Adipose tissue (tissue), 3 donors: ENCODE measurements around the gene PTPN20. TPM values are rescaled to one million over a fixed set of nuclear protein-coding genes. Genes with fewer than 3 reads are reported as not detected.

Experiments used
- H3K27ac ChIP-seq: one replicate; pipeline ENCODE4 v1.5.1; 2013; ENCODE audit warnings: low read depth, low read length
- WGBS, 3 donors: extraction: QIAGEN DNeasy Blood & Tissue Kit; methylation state at CpG; one replicate each; pipeline ENCODE4 v1.1.7; 2013; 5-methylcytosine and 5-hydroxymethylcytosine counted together
- polyA plus RNA-seq, 3 donors: library from polyadenylated mRNA; stranded (reverse); fragments of 200-250 nt; gene quantifications; one replicate each; pipeline ENCODE4 v1.2.3, GENCODE V29; 2013
- donor health status: healthy with polysubstance abuse.
- donor health status: Bipolar disorder and iron deficiency.
- donor health status: healthy.

PTPN20 gene
- polyA plus RNA-seq, 3 donors: 0.34 to 1.3 (median 0.45) TPM

DNA sequence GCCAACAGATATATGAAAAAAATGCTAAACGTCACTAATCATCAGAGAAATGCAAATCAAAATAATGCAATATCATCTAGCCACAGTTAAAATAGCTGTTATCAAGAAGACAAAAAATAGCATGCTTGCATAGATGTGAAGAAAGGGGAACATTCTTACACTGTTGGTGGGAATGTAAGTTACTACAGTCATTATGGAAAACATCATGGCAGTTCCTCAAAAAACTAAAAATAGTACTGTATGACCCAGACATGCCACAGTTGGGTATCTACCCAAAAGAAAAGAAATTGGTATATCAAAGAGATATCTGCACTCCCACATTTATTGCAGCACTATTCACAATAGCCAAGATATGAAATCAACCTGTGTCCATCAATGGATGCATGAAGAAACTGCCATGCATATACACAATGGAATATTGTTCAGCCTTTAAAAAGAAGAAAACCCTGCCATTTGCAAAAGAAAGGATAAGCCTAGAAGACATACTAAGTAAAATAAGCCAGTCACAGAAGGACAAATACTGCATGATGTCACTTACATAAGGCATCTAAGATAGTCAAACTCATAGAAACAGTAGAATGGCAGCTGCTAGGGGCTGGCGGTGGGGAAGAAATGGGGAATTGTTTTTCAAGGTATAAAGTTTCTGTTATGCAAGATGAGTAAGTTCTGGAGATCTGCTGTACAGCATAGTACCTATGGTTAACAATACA lies 107.0 kb downstream of the PTPN20 start:
- WGBS, 3 donors: 86 to 90% (median 90%) methylated on average over 2 of the region's 2 CpGs
- no peak overlapping the region for H3K27ac ChIP-seq

DNA sequence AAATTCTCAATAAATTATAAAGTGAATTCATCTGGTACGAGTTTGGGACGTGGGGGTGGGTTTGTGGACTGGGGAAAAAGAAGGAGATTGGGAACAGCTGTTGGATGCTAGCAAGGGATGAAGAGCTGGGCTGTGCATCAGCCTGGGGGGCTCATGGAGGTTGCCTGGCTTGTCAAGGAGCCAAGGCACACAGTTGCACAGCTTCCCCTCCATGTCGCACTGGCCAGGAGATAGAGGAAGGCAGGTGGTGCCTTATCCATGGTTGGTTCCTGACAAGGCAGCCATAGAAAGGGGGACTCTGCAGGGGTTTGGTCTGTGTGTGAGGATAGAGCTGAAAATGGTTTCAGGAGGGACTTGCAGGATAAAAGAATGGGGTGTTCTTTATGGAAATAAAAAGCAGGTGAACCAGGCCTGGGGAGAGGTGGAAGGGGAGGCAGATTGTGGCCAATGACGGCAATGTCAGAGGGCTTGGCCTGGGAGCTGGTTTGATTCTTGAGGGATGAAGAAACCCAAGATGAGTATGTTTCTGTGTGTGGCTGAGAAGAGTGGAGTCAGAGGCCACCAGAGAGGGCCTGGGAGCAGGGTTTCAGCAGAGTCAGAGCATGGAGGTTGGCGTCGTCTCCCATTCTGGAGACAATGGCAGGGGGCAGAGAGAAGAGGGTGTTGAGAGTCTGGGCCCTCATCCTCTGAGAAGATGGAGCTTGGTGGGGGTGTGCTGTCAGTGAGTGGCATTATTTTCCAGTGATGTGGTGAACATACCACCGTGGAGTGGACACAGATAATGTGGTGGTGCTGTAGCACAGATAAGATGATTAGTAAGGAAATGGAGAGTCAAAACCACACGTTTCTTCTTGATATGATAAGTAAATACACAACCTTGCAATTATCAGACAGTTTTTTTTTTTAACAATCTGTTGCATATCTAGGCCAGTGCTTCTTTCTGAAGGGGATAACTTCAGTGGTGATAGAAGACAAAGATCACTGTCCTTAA lies 108.2 kb downstream of the PTPN20 start:
- H3K27ac ChIP-seq: no peak overlapping the region
- 69 to 78% (median 72%) methylated on average over 8 of the region's 8 CpGs for WGBS, 3 donors

DNA sequence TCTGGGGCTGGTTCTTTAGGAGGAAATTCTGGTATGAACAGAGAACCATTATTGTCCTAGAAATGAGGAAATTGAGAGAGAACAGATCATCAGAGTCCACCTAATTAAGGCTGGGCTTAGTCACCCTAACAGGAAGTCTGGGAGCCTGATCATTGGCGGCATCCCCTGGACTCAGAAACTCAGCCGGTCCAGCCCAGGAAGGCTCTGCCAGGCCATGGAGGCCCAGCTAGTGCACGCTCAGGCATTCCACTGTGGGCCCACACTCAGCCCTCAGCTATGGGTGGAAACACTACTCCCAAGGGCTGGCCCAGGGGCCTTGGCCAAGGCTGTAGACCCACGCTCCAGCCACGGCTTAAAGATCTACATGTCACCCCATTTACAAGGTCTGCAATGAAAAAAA lies 109.2 kb downstream of the PTPN20 start:
- WGBS, 3 donors: 69 to 88% (median 78%) methylated on average over 5 of the region's 5 CpGs
- H3K27ac ChIP-seq: no peak overlapping the region

DNA sequence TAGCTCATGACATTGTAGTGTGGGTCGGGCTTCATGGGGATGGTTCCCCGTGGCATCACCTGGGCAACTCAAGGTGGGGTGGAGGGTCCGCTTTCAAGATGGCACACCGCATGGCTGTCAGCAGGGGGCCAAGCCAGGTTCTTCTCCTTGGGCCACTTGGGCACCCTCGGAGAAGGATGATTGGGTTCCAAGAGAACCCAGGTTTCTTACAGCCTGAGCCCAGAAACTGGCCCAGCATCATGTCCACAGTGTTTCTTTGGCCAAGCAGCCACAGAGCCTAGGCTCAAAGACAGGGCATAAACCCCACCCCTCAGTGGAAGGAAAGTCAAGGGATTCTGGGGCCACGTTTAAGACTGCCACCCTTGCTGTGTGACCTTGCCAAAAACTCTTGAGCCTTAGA lies 110.6 kb downstream of the PTPN20 start:
- no peak overlapping the region for H3K27ac ChIP-seq
- 86 to 94% (median 92%) methylated on average over 6 of the region's 6 CpGs for WGBS, 3 donors

DNA sequence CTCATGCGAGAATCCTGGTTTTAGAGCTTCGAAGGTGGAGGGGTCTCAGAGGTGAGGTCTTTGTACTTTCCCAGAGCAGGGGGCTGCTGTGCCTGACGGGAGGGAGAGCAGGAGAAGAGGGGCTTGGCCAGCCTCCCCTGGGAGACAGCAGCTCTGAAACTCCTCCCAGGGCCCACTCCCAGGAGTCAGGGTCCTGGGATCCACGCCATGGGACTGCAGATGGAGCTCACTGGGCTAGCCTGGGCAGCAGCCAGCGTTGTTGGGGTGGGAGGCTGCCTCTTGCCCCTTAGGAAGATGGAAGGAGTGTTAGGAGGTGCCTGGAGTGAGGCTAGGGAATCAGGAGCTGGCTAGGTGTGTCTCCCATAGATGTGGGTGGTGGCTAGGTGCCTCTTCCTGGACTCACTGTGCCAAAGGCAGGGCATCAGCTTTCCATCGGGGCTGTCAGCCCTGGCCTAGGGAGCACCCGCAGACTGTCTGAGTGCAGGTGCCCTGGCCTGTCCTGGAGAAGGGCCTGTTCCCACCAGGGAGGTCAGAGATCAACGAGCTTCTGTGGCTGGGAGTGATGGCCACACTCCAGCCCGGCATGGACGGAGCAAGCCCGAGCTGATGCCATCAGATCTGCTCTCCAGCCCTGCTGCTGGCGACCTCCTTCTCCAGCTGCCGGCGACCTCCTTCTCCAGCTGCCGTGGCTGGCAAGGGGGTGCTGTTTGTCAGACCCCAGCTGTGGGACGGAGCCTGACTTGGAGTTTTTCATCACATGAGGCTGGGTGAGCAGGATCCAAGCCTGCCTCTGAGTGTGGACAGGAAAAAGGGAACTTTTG lies 111.3 kb downstream of the PTPN20 start:
- H3K27ac ChIP-seq: no peak overlapping the region
- 76 to 79% (median 76%) methylated on average over 16 of the region's 16 CpGs for WGBS, 3 donors

DNA sequence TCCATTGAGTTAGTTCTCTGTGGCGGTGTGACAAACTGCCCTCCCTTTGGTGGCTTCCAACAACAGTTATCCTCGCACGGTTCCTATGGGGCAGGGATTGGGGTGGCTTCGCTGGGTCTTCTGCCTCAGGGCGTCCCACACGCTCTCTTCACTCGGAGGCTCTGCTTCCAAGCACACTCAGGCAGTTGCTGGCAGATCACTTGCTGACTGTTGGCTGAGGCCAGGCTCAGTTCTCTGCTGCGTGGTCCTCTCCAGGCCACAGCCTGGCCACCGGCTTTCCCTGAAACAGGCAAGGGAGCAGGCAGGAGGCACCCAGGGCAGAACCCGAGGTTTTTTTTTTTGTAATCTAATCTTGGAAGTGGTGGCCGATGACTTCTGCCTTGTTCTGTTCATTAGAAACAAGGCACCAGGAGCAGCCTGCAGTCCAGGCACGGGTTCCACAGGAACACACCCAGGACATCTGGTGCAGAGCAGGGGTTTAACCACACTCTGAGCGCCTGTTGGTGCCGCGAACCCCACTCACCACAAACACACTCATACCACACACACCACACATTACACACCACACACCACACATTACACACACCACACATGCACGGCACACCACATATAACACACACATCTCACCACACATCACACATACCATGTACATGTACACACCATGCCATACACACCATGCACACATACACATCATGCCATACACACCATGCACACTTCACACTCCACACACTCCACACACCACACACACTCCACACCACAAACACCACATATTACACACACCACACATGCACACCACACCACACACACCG lies 112.2 kb downstream of the PTPN20 start:
- 65 to 78% (median 73%) methylated on average over 17 of the region's 17 CpGs for WGBS, 3 donors
- H3K27ac ChIP-seq: no peak overlapping the region

DNA sequence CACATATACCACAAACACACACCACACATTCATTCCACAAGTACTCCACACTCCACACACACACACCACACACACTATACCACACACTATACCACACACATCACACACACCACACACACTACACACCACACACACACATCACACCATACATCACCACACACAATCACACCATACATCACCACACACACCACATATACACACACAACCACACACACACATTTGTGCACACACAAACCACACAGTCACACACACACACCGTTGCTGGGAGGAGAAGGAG lies 112.8 kb downstream of the PTPN20 start:
- 30 to 71% (median 68%) methylated on average over 1 of the region's 1 CpG for WGBS, 3 donors
- H3K27ac ChIP-seq: no peak overlapping the region

DNA sequence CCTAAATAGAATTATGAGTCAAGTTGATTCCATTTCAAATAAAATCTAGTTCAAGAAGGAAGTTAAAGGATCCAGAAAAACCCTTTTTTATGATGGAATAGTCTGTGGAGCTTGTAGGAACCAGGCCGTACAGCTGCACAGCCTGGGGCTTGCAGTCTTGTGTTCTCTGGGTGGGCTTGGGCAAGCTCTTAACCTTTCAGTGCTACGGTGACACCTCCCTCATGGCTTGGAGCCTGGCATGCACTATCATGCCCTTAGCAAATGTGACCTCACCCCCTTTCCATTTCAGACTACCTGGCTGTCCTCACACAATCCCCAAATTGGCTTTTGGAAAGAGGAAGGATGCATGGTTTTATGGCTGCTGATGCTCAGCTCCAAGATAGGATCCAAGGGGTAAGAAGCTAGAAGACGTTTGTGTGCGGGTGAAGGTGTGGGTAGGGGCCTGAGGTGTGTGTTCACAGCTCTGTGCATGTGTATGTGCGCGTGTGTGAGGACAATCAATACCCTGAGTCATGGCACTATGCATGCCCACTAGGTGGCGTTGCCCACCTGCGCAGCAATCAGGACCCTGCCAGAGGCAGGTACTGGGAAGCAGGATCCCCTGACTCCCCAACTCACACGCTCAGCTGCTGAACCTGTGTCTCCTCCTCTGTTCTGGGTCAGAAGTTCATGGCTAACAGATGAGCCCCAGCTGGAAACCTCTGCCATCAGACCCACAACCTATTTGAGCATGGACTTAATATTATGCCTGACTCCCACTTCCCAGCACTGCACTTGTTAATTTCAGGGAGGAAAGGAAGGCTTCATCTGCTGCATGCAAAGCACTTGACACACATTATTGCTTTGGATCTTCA lies 113.4 kb downstream of the PTPN20 start:
- WGBS, 3 donors: 26 to 35% (median 31%) methylated on average over 9 of the region's 9 CpGs
- no peak overlapping the region for H3K27ac ChIP-seq

DNA sequence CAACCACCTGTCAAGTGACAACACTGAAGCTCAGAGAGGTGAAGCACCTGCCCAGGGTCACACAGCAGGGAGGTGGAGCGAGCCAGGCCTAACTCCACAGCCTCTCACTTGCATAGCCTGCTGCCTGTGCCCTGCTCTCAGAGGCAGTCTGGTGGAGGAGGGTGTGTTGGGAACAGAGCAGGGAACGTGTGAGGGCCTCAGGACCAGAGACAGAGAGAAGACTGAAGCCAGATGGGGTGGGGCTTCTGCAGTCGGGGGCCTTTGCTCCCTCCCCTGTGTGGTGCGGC lies 114.0 kb downstream of the PTPN20 start:
- H3K27ac ChIP-seq: no peak overlapping the region
- 68 to 79% (median 74%) methylated on average over 4 of the region's 4 CpGs for WGBS, 3 donors

DNA sequence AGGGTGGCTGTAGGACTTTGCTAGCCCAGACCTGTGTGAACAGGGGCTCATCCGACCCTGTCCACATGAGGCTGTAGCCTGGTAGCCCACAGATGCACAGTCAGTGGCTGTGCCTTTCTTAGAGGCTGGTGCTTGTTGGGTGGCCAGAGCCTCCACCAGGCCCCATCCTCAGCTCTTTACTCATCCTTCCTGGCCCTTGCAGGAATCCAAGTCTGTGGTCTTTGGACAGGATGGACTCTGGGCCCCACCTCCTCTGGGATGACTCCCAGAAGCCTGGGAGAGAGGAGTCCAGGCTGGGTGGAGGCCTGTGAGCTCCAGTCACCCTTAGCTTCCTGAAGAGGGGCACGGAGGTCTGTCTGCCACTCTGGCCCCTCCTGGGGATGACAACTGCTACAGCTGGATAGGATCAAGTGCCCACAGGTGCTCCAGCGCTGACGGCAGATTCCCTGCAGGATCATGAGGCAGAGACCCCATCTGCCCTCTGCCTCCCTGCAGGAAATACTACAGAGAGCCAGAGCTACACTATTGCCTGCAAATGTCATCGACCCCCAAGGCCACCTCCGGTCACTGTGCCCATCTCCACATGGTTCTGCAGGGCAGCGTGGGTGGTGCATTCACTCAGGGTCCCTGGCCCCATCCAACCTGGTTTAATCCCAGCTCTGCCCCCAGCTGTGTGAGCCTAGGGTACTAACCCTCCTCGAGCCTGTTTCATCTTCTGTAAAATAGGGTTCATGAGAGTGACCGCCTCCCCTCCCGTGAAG lies 114.5 kb downstream of the PTPN20 start:
- 75 to 80% (median 76%) methylated on average over 10 of the region's 10 CpGs for WGBS, 3 donors
- H3K27ac ChIP-seq: no peak overlapping the region

DNA sequence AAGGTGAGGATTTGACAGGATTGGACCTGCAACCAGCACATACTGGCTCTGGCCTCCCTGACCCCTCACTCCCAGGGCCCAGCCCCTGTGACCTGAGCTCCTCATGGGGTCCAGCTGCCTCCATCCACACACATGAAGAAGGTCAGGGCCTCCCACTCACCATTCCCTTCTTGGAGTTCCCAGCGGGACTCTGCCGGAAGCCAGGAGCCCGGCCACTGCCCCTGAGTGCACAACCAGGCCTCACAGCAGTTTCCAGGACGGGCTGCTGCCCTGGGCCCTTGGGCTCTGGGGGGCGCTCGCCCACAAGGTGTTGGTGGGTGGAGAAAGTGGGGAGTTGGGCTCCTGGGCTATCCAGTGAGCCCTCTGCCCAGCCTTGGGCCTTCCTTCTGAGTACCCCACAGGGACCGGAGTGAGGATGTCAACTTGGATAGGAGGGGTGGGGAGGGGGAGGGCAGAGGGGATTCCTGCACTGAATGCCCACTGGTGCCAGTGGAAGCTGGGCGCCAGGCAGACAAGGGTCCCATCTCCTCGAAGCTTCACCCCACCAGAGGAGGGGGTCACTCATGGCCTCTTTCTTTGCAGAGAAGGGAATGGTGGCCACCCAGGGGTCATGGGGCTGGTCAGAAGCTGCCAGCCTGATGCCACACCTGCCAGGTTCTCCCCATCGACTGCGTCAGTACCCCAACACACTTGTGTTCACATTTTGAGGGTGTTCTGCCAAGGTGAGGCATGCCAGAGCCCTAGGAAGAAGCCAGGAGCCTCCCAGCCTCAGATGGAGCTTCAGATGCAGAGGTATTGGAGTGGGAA lies 115.3 kb downstream of the PTPN20 start:
- H3K27ac ChIP-seq: no peak overlapping the region
- 88 to 91% (median 90%) methylated on average over 11 of the region's 11 CpGs for WGBS, 3 donors

DNA sequence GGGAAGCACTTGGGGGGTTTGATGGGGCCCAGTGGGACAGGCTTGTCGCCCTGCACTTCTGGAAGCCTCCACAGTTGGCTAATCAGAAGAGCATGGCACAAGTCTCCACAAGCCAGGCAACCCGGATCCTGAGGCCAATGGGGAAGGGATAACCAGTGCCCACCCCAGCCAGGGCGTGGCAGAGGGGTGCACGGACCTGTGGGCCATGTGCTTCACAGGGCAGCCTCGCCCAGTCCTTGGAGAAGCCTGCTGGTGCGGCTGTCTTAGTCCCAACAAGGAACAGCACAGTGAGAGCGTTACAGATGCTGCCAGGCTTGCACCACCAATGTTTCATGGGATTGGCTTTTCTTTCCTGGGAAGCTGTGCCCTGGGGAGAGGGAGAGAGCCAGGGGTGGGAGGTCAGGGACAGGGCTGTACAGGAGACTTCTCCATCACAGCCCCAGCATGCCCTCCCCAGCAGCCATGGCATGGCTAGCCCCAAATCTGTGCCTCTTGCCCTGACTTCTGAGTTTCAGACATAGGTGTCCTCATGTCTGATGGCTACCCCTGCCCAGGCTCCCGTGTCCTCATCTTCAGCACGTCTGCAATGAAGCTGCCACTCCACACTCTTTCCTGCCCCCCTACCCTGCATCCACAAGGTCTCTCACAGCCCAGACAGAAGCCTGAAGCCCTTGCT lies 116.0 kb downstream of the PTPN20 start:
- H3K27ac ChIP-seq: no peak overlapping the region
- WGBS, 3 donors: 73 to 77% (median 75%) methylated on average over 9 of the region's 9 CpGs

DNA sequence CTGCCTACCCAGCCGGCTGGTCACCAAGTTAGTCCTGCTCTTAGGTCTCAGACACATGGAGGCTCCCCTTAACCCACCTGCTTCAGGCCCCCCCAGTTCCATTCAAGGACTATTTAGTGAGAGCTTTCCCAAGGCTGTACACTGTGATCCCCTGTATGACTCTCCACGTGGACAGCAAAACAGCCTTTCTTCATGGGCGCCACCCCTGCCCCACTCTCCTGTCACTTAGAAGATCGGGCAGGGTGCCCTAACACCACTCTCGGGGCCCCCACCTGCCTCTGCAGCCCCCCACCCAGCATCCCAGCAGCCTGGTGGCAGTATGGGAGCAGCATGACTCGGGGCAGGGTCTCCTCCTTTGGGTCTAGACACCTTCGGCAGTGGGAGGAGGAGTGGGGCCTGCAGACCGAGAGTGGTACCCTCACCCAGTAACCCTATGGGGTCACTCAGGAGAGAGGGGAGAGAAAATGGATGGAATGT lies 116.6 kb downstream of the PTPN20 start:
- WGBS, 3 donors: 76 to 84% (median 81%) methylated on average over 8 of the region's 8 CpGs
- H3K27ac ChIP-seq: no peak overlapping the region

DNA sequence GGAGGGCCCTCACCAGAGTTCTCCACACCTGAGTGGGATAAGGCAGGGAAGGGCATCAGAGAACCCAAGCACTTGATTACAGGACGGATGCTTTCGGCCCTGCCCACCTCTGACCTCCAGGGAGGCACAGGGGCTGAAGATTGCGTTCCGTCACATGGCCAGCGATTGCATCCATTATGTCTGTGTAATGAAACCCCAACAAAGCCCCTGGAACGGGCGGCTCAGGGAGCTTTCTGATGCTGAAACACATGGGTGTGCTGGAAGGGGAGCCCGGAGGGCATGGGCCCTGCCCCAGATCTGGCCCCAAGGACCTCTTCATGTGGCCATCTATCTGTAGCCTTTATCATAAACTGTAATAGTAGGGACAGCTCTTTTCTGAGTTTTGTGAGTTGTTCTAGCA lies 117.2 kb downstream of the PTPN20 start:
- H3K27ac ChIP-seq: no peak overlapping the region
- WGBS, 3 donors: 89 to 93% (median 91%) methylated on average over 8 of the region's 8 CpGs

DNA sequence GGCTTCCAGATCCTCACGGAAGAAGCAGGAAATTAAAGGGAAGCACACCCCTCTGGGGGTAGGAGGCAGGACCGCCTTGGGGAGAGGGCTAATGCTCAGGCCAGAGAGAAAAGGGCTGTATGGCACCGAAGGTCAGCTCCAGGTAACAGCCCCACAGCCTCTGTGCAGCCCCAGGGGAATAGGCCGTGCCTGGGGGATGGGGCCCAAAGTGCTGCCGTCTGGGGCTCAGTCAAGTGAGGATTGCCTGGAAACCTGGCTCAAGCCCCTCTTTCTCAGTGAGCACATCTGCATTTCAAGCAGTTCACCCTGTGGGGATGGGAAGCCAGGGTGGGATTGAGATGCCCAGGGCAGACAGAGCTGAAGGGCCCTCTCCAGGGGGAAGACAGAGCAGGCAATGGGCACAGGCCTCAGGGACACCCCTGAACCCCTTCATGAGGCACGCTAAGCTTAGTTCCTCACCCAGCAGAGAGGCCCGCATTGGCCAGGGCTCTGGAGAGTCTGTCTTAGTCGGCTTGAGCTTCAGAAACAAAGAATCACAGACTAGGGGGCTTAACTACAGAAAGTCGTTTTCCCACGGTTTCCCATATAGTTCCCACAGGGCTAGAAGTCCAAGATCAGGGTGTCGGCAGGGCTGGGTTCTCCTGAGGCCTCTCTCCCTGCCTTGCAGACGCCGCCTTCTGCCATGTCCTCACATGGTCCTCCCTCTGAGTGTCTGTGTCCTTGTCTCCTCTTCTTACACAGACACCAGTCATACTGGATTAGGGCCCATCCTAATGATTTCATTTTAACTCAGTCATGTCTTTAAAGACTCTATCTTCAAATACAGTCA lies 118.2 kb downstream of the PTPN20 start:
- WGBS, 3 donors: 81 to 89% (median 86%) methylated on average over 13 of the region's 13 CpGs
- H3K27ac ChIP-seq: no peak overlapping the region
